Mesendoderm (in vitro differentiated cells): ENCODE results near the gene GNA12.

Source experiments
- DNase-seq: peaks from one replicate; pipeline ENCODE4 v3.0.0; 2013
- H2AK5ac ChIP-seq: 2 replicates; pipeline ENCODE4 v1.6.1; 2013; ENCODE audit warnings: low read length, inconsistent platforms
- H2BK120ac ChIP-seq: 2 replicates; pipeline ENCODE4 v1.6.1; 2013; ENCODE audit warnings: low read depth, mild to moderate bottlenecking, low read length, moderate library complexity, mixed read lengths
- H2BK15ac ChIP-seq: replicated peaks from 2 replicates; pipeline ENCODE4 v1.6.1; 2013; ENCODE audit warnings: low read depth, mild to moderate bottlenecking, moderate library complexity
- H2BK5ac ChIP-seq: 2 replicates; pipeline ENCODE4 v1.6.1; 2013; ENCODE audit warnings: low read length, inconsistent platforms
- H3K18ac ChIP-seq: 2 replicates; pipeline ENCODE4 v1.6.1; 2013; ENCODE audit warnings: mild to moderate bottlenecking, low read length, mixed read lengths
- H3K23ac ChIP-seq: one replicate; pipeline ENCODE4 v1.6.1; 2013; ENCODE audit warnings: low read length
- H3K27ac ChIP-seq: 2 replicates; pipeline ENCODE4 v1.5.1; 2013; ENCODE audit warnings: low read depth, mild to moderate bottlenecking, inconsistent platforms, low read length, moderate library complexity
- H3K27me3 ChIP-seq: 2 replicates; pipeline ENCODE4 v1.6.1; 2013; ENCODE audit warnings: low read length, control low read depth, mild to moderate bottlenecking, inconsistent platforms; ENCODE audit not compliant: insufficient read depth, poor library complexity
- H3K36me3 ChIP-seq: 2 replicates; pipeline ENCODE4 v1.6.1; 2013; ENCODE audit warnings: low read length, inconsistent platforms; ENCODE audit not compliant: control insufficient read depth, insufficient read depth
- H3K4ac ChIP-seq: one replicate; pipeline ENCODE4 v1.6.1; 2013; ENCODE audit warnings: low read depth, mild to moderate bottlenecking, low read length, moderate library complexity
- H3K4me1 ChIP-seq: 2 replicates; pipeline ENCODE4 v1.6.1; 2013; ENCODE audit warnings: low read depth, low read length, inconsistent platforms; ENCODE audit not compliant: control insufficient read depth
- H3K4me2 ChIP-seq: 2 replicates; pipeline ENCODE4 v1.6.1; 2013; ENCODE audit warnings: low read length
- H3K4me3 ChIP-seq: 2 replicates; pipeline ENCODE4 v1.5.1; 2013; ENCODE audit warnings: mild to moderate bottlenecking, low read length
- H3K56ac ChIP-seq: one replicate; pipeline ENCODE4 v1.6.1; 2013; ENCODE audit warnings: low read length
- H3K79me1 ChIP-seq: 2 replicates; pipeline ENCODE4 v1.6.1; 2013; ENCODE audit warnings: low read length, inconsistent platforms
- H3K79me2 ChIP-seq: 2 replicates; pipeline ENCODE4 v1.6.1; 2013; ENCODE audit warnings: mild to moderate bottlenecking, low read length; ENCODE audit not compliant: control insufficient read depth, insufficient read depth
- H3K9ac ChIP-seq: 2 replicates; pipeline ENCODE4 v1.6.1; 2013; ENCODE audit warnings: low read length, inconsistent platforms
- H4K5ac ChIP-seq: one replicate; pipeline ENCODE4 v1.6.1; 2013; ENCODE audit warnings: low read length
- H4K8ac ChIP-seq: one replicate; pipeline ENCODE4 v1.6.1; 2013; ENCODE audit warnings: low read depth, mild to moderate bottlenecking, control low read depth, low read length, moderate library complexity
- WGBS: extraction: QIAGEN DNeasy Blood & Tissue Kit; methylation state at CpG from one replicate; pipeline ENCODE4 v1.1.7; 2013; ENCODE audit warnings: low lambda C conversion rate, missing lambda C conversion rate; ENCODE audit not compliant: insufficient coverage; ENCODE audit errors: extremely low coverage; 5-methylcytosine and 5-hydroxymethylcytosine counted together

GNA12 gene

DNA sequence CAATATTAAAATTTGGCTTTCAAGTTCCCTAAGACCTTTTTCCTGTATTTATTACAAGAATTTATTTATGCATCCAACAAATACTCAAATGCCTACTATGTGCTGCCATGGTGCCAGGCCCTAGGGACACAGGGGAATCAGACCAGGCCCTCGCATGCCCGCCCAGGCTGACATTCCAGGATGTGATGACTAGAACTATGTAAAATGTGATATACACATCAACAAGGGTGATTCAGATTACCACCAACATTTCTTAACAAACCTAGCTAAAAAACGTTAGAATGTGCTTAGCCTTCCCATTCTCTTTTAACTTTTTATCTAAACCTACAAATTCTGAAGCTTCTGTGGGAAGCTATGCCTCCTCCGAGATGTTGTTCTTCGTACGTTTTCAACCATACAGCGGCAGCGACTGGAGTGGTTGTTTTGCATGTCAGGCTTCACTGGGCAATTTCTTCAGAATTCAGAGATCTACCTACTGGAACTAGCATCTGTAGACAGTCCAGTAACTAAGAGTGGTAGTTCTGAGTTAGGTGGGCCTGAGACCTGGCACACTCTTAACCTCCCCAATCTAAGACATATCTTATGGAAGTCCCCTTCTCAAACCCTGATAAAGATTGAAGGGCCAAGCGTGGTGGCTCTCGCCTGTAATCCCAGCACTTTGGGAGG lies 22.1 kb downstream of the GNA12 start:
- Histone ChIP-seq H3K4ac (no peak overlapping the region), H3K4me1 (peaks cover 27% of the 10 kb centered on the region), H2AK5ac (no peak overlapping the region), H4K8ac (no peak overlapping the region), H2BK15ac (no peak overlapping the region), H2BK5ac (no peak overlapping the region), H3K56ac (peak overlapping the region; percentile 12), H3K4me3 (no peak overlapping the region), H3K27ac (peak overlapping the region; percentile 66), H3K23ac (peak overlapping the region; percentile 7), H3K79me1 (peaks cover 23% of the 10 kb centered on the region), H2BK120ac (no peak overlapping the region), H4K5ac (no peak overlapping the region), H3K4me2 (no peak overlapping the region), H3K36me3 (no peaks in the 10 kb centered on the region), H3K9ac (no peak overlapping the region), H3K79me2 (peaks cover 80% of the 10 kb centered on the region), H3K18ac (peak overlapping the region; percentile 22), H3K27me3 (no peaks in the 10 kb centered on the region)
- no peak for DNase-seq
- no CpG with 5 or more reads among the region's 10 CpGs for WGBS

DNA sequence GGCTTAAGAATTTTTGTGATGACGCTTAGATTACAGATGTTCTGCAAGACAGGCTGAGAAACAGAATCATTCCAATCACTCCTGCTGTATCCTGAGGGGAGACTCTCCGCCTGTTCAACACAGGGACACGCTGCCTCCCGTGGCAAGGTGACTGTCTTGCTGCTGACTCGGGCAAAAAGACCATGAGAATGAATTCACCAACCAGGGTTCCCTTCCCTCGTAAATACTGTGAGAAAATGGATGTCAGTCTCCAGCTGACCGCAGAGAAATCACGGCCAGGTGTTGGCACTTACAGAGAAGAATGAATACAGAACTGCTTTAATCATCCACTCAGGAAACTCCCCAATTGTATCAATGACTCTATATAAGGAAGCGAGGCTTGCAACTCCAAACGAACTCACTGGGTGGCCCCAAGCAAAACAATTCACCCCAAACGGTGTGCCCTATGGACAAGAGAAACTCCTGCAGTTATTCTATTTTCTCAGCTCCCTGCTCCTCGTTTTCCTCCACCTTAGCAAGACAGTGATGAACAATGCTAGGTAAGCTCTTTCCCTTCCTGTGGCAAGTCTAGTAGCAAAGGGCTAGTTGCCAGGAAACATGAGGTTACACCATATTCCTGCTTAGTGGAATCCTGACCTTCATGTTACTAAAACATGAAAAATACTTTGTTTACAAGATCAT lies 22.8 kb downstream of the GNA12 start:
- H3K27ac ChIP-seq: peak overlapping the region; percentile 64
- H2BK120ac ChIP-seq: no peak overlapping the region
- H3K27me3 ChIP-seq: no peaks in the 10 kb centered on the region
- no peak overlapping the region for H3K4ac ChIP-seq
- no peaks in the 10 kb centered on the region for H3K36me3 ChIP-seq
- peak overlapping the region; percentile 64 for H3K56ac ChIP-seq
- peak overlapping the region; percentile 25 for H3K9ac ChIP-seq
- H3K4me1 ChIP-seq: peaks cover 27% of the 10 kb centered on the region
- no peak overlapping the region for H4K8ac ChIP-seq
- H3K23ac ChIP-seq: no peak overlapping the region
- no CpG with 5 or more reads among the region's 12 CpGs for WGBS
- peaks cover 23% of the 10 kb centered on the region for H3K79me1 ChIP-seq
- H3K79me2 ChIP-seq: peaks cover 81% of the 10 kb centered on the region
- DNase-seq: peak; percentile 75
- no peak overlapping the region for H2BK5ac ChIP-seq
- H2AK5ac ChIP-seq: no peak overlapping the region
- no peak overlapping the region for H3K4me2 ChIP-seq
- H4K5ac ChIP-seq: no peak overlapping the region
- H3K4me3 ChIP-seq: no peak overlapping the region
- no peak overlapping the region for H2BK15ac ChIP-seq
- H3K18ac ChIP-seq: no peak overlapping the region

- WGBS: no CpG with 5 or more reads among the region's 4 CpGs
- no peak overlapping the region for H2AK5ac ChIP-seq
- DNase-seq: peak; percentile 64
- no peaks in the 10 kb centered on the region for H3K27me3 ChIP-seq
- peaks cover 84% of the 10 kb centered on the region for H3K79me2 ChIP-seq
- H3K4me3 ChIP-seq: no peak overlapping the region
- H3K79me1 ChIP-seq: peaks cover 27% of the 10 kb centered on the region
- peak overlapping the region; percentile 64 for H3K27ac ChIP-seq
- no peak overlapping the region for H3K23ac ChIP-seq
- H2BK15ac ChIP-seq: no peak overlapping the region
- no peak overlapping the region for H4K5ac ChIP-seq
- H4K8ac ChIP-seq: no peak overlapping the region
- no peak overlapping the region for H2BK120ac ChIP-seq
- no peaks in the 10 kb centered on the region for H3K36me3 ChIP-seq
- H3K56ac ChIP-seq: no peak overlapping the region
- no peak overlapping the region for H3K18ac ChIP-seq
- no peak overlapping the region for H2BK5ac ChIP-seq
- H3K4me1 ChIP-seq: peaks cover 25% of the 10 kb centered on the region
- H3K4ac ChIP-seq: no peak overlapping the region
- no peak overlapping the region for H3K9ac ChIP-seq
- no peak overlapping the region for H3K4me2 ChIP-seq
Measured at GRCh38 chr7:2820508-2820934, 23.6 kb downstream of the GNA12 start.

- Histone ChIP-seq H4K5ac (no peak overlapping the region), H3K4me3 (no peak overlapping the region), H3K4me2 (no peak overlapping the region), H2BK120ac (no peak overlapping the region), H3K4me1 (peaks cover 21% of the 10 kb centered on the region), H3K23ac (no peak overlapping the region), H3K36me3 (no peaks in the 10 kb centered on the region), H3K4ac (no peak overlapping the region), H3K56ac (no peak overlapping the region), H4K8ac (no peak overlapping the region), H3K18ac (no peak overlapping the region), H3K27me3 (no peaks in the 10 kb centered on the region), H2BK5ac (no peak overlapping the region), H3K9ac (no peak overlapping the region), H3K79me2 (peaks cover 82% of the 10 kb centered on the region), H2AK5ac (no peak overlapping the region), H2BK15ac (no peak overlapping the region), H3K79me1 (peaks cover 27% of the 10 kb centered on the region), H3K27ac (no peak overlapping the region)
- DNase-seq: no peak
- no CpG with 5 or more reads among the region's 16 CpGs for WGBS
Measured at GRCh38 chr7:2819954-2820397, 24.1 kb downstream of the GNA12 start.

DNA sequence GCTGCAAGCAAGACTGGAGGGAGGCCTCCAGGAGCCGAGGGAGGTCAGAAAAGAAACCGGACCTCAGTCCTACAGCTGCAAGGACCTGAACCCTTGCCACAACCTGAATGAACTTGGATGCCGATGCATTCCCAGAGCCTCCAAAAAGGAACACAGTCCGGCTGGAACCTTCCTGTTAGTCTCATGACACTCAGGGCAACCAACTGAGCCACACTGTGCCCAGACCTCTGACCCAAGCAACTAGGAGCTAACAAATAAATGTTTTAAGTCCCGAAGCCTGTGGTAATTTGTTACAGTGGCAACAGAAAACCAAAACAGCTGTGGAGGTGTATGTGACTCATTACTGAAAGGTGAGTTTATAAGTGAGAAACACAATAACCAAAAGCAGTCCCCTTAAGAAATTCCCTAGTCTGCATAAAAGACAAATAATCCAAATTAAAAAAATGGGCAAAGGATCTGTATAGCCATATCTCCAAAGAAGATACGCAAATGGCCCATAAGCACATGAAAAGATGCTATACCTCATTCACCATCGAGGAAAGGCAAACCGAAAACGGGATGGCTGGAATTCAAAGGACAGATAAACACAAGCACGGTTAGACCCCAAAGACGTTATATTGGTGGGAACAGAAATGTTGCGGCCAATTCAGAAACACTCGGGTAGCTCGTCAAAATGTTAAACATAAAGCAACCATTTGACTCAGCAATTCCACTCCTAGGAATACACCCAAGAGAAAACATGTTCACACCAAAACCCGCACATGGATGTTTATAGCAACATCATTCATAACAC lies 24.8 kb downstream of the GNA12 start:
- Histone ChIP-seq H2BK120ac (no peak overlapping the region), H3K79me1 (peaks cover 32% of the 10 kb centered on the region), H2BK5ac (no peak overlapping the region), H4K5ac (no peak overlapping the region), H2AK5ac (no peak overlapping the region), H3K23ac (no peak overlapping the region), H3K9ac (peak overlapping the region; percentile 2), H3K27me3 (no peaks in the 10 kb centered on the region), H3K18ac (no peak overlapping the region), H3K36me3 (no peaks in the 10 kb centered on the region), H3K27ac (no peak overlapping the region), H3K4me3 (no peak overlapping the region), H4K8ac (no peak overlapping the region), H3K79me2 (peaks cover 81% of the 10 kb centered on the region), H2BK15ac (no peak overlapping the region), H3K56ac (no peak overlapping the region), H3K4me2 (no peak overlapping the region), H3K4ac (no peak overlapping the region), H3K4me1 (peaks cover 17% of the 10 kb centered on the region)
- WGBS: no CpG with 5 or more reads among the region's 15 CpGs
- DNase-seq: no peak
